SK-N-SH treated with all-trans-retinoic acid at 6 μM for 48 hours (cell line): ENCODE results near the gene VPS54.

Experiments used
- ATAC-seq: fragments of 200-7000 bp; cut with Tn5 transposase; 3 replicates; pipeline ENCODE4 v1.9.1; 2020; ENCODE audit warnings: mild to moderate bottlenecking, moderate library complexity
- ARNTL ChIP-seq: fragments of 450-650 bp; formaldehyde crosslinking; IDR thresholded peaks from 2 replicates; pipeline ENCODE4 v1.5.0; 2020; ENCODE audit warnings: low read depth, mild to moderate bottlenecking, moderate library complexity, borderline replicate concordance
- BACH2 ChIP-seq: fragments of 250-450 bp; sonication (Bioruptor Pico); IDR thresholded peaks from 2 replicates; pipeline ENCODE4 v1.9.0; 2021; ENCODE audit warnings: mild to moderate bottlenecking, borderline replicate concordance
- CREB5 ChIP-seq: fragments of 250-450 bp; sonication (Bioruptor Pico); IDR thresholded peaks from 2 replicates; pipeline ENCODE4 v1.5.1; 2020; ENCODE audit warnings: low read depth, mild to moderate bottlenecking, moderate library complexity
- CSRNP3 ChIP-seq: fragments of 250-450 bp; sonication (Bioruptor Pico); IDR thresholded peaks from 2 replicates; pipeline ENCODE4 v1.5.1; 2021; ENCODE audit warnings: mild to moderate bottlenecking, moderate library complexity
- ESRRG ChIP-seq: fragments of 250-450 bp; sonication (Bioruptor Pico); IDR thresholded peaks from 2 replicates; pipeline ENCODE4 v1.6.1; 2021; ENCODE audit warnings: mild to moderate bottlenecking
- GLIS3 ChIP-seq: fragments of 250-450 bp; sonication (Bioruptor Pico); IDR thresholded peaks from 2 replicates; pipeline ENCODE4 v1.5.0; 2020; ENCODE audit warnings: mild to moderate bottlenecking, moderate library complexity
- ISL1 ChIP-seq: fragments of 250-450 bp; sonication (Bioruptor Pico); IDR thresholded peaks from 2 replicates; pipeline ENCODE4 v2.1.2; 2022; ENCODE audit warnings: mild to moderate bottlenecking, moderate library complexity
- PATZ1 ChIP-seq: fragments of 250-450 bp; sonication (Bioruptor Pico); IDR thresholded peaks from 2 replicates; pipeline ENCODE4 v1.8.0; 2020; ENCODE audit warnings: mild to moderate bottlenecking, moderate library complexity, borderline replicate concordance
- POU6F1 ChIP-seq: fragments of 250-450 bp; sonication (Bioruptor Pico); IDR thresholded peaks from 2 replicates; pipeline ENCODE4 v1.8.0; 2021; ENCODE audit warnings: low read depth, mild to moderate bottlenecking, moderate library complexity, borderline replicate concordance
- PPARA ChIP-seq: fragments of 250-450 bp; sonication (Bioruptor Pico); IDR thresholded peaks from 2 replicates; pipeline ENCODE4 v1.5.0; 2020; ENCODE audit warnings: mild to moderate bottlenecking, borderline replicate concordance
- RARB ChIP-seq: fragments of 250-450 bp; sonication (Bioruptor Pico); IDR thresholded peaks from 2 replicates; pipeline ENCODE4 v1.8.0; 2021; ENCODE audit warnings: mild to moderate bottlenecking, moderate library complexity
- SNAI2 ChIP-seq: fragments of 250-450 bp; sonication (Bioruptor Pico); IDR thresholded peaks from 2 replicates; pipeline ENCODE4 v1.5.0; 2020; ENCODE audit warnings: mild to moderate bottlenecking, moderate library complexity
- TCF4 ChIP-seq: fragments of 250-450 bp; sonication (Bioruptor Pico); IDR thresholded peaks from 2 replicates; pipeline ENCODE4 v1.8.0; 2021; ENCODE audit warnings: mild to moderate bottlenecking, moderate library complexity, borderline replicate concordance
- ZC3H10 ChIP-seq: fragments of 250-450 bp; sonication (Bioruptor Pico); IDR thresholded peaks from 2 replicates; pipeline ENCODE4 v1.5.1; 2021; ENCODE audit warnings: mild to moderate bottlenecking, moderate library complexity
- ZFP3 ChIP-seq: fragments of 250-450 bp; sonication (Bioruptor Pico); IDR thresholded peaks from 2 replicates; pipeline ENCODE4 v1.5.0; 2020; ENCODE audit warnings: mild to moderate bottlenecking, moderate library complexity
- ZFP30 ChIP-seq: fragments of 450-650 bp; formaldehyde crosslinking; IDR thresholded peaks from 2 replicates; pipeline ENCODE4 v1.5.0; 2022; ENCODE audit warnings: mild to moderate bottlenecking, moderate library complexity
- ZNF565 ChIP-seq: fragments of 450-650 bp; formaldehyde crosslinking; conservative IDR thresholded peaks from 2 replicates; pipeline ENCODE4 v1.5.0; 2020; ENCODE audit warnings: low read depth, mild to moderate bottlenecking, moderate library complexity
- ZNF70 ChIP-seq: fragments of 450-650 bp; formaldehyde crosslinking; IDR thresholded peaks from 2 replicates; pipeline ENCODE4 v1.5.0; 2020; ENCODE audit warnings: mild to moderate bottlenecking, moderate library complexity
- ZNF8 ChIP-seq: fragments of 450-650 bp; formaldehyde crosslinking; IDR thresholded peaks from 2 replicates; pipeline ENCODE4 v1.5.0; 2020; ENCODE audit warnings: mild to moderate bottlenecking, moderate library complexity

VPS54 gene

GRCh38 chr2:63880625-63881024 is 138.6 kb downstream of the VPS54 start:
- TF ChIP-seq ZC3H10 (CRISPR knock-in tag) (no peak), ZNF70 (CRISPR knock-in tag) (no peak), GLIS3 (no peak), SNAI2 (CRISPR knock-in tag) (no peak)
- no peak for ATAC-seq

- TF ChIP-seq CSRNP3 (CRISPR knock-in tag) = no peak
- TF ChIP-seq PPARA (CRISPR knock-in tag) = no peak
- TF ChIP-seq ZFP30 = no peak
- TF ChIP-seq BACH2 = no peak
- TF ChIP-seq TCF4 (CRISPR knock-in tag) = no peak
- no peak for TF ChIP-seq ESRRG (CRISPR knock-in tag)
- TF ChIP-seq POU6F1 (CRISPR knock-in tag) = no peak
- no peak for TF ChIP-seq ZNF565 (CRISPR knock-in tag)
- no peak for TF ChIP-seq SNAI2 (CRISPR knock-in tag)
- TF ChIP-seq GLIS3 = no peak
- TF ChIP-seq ARNTL (CRISPR knock-in tag) = no peak
- no peak for TF ChIP-seq CREB5
- ATAC-seq = no peak
Observed at GRCh38 chr2:63879876-63880433, 139.3 kb downstream of the VPS54 start.

GRCh38 chr2:63878486-63878885 is 140.7 kb downstream of the VPS54 start:
- TF ChIP-seq ISL1 (CRISPR knock-in tag) (no peak), BACH2 (no peak), ZFP3 (CRISPR knock-in tag) (no peak)
- no peak for ATAC-seq

GRCh38 chr2:63876311-63876710 is 142.9 kb downstream of the VPS54 start:
- TF ChIP-seq CSRNP3 (CRISPR knock-in tag) = no peak
- TF ChIP-seq ZNF8 = no peak
- TF ChIP-seq ZFP30 = no peak
- no peak for TF ChIP-seq ZNF565 (CRISPR knock-in tag)
- TF ChIP-seq POU6F1 (CRISPR knock-in tag) = no peak
- no peak for TF ChIP-seq ZC3H10 (CRISPR knock-in tag)
- no peak for TF ChIP-seq GLIS3
- TF ChIP-seq TCF4 (CRISPR knock-in tag) = no peak
- no peak for TF ChIP-seq PATZ1 (CRISPR knock-in tag)
- TF ChIP-seq ZNF70 (CRISPR knock-in tag) = no peak
- TF ChIP-seq RARB = no peak
- ATAC-seq = no peak
